Gastroesophageal sphincter (tissue), 4 donors: ENCODE measurements around the gene DMBT1. TPM values are rescaled to one million over a fixed set of nuclear protein-coding genes. Genes with fewer than 3 reads are reported as not detected.

Source experiments
- ATAC-seq: fragments of 150-250 bp; one replicate; pipeline ENCODE4 v1.9.1; 2016; ENCODE audit warnings: mild to moderate bottlenecking, moderate library complexity
- H3K27ac ChIP-seq, 4 donors: fragments of 200-600 bp; sonication (generic) in 3 of 4; 1 replicate in 3 of 4; 2 replicates in 1 of 4; pipeline ENCODE4 v1.5.1; 2016 to 2019
- H3K27me3 ChIP-seq: fragments of 200-600 bp; sonication (generic); one replicate; pipeline ENCODE4 v1.5.1; 2019
- H3K36me3 ChIP-seq, 2 donors: fragments of 200-600 bp; sonication (generic); one replicate each; pipeline ENCODE4 v1.5.1; 2019; ENCODE audit warnings: control low read depth in 1 of 2
- H3K4me1 ChIP-seq, 3 donors: fragments of 200-600 bp; sonication (generic); 1 replicate in 2 of 3; 2 replicates in 1 of 3; pipeline ENCODE4 v1.5.1; 2016 to 2019; ENCODE audit warnings: control low read depth in 2 of 3
- H3K4me3 ChIP-seq, 2 donors: fragments of 200-600 bp; sonication (generic); one replicate each; pipeline ENCODE4 v1.5.1; 2019; ENCODE audit warnings: mild to moderate bottlenecking in 1 of 2, moderate library complexity in 1 of 2
- H3K9me3 ChIP-seq, 3 donors: fragments of 200-600 bp; sonication (generic); one replicate each; pipeline ENCODE4 v1.5.1; 2017 to 2019; ENCODE audit warnings: control low read depth in 2 of 3
- CTCF ChIP-seq, 4 experiments: fragments of 200-600 bp in 2 of 4; fragments of 450-650 bp in 2 of 4; sonication (generic) in 1 of 4; IDR thresholded peaks; one replicate each; pipeline ENCODE4 v1.5.1; 2017 to 2019; ENCODE audit warnings: antibody characterized with exemption in 4 of 4, mild to moderate bottlenecking in 2 of 4, moderate library complexity in 2 of 4
- EP300 ChIP-seq: sonication (generic); formaldehyde crosslinking; IDR thresholded peaks from one replicate; pipeline ENCODE4 v1.6.1; 2017; ENCODE audit warnings: antibody characterized with exemption, mild to moderate bottlenecking
- POLR2A ChIP-seq, 2 donors: fragments of 450-650 bp; IDR thresholded peaks; one replicate each; pipeline ENCODE4 v1.6.1; 2017; ENCODE audit warnings: antibody characterized with exemption in 2 of 2, mild to moderate bottlenecking in 2 of 2, moderate library complexity in 1 of 2
- POLR2AphosphoS5 ChIP-seq: sonication (generic); formaldehyde crosslinking; IDR thresholded peaks from one replicate; pipeline ENCODE4 v1.6.1; 2017; ENCODE audit warnings: antibody characterized with exemption
- WGBS, 2 donors: methylation state at CpG; one replicate each; pipeline ENCODE4 v1.1.5; 2018; ENCODE audit warnings: low coverage in 1 of 2; 5-methylcytosine and 5-hydroxymethylcytosine counted together
- total RNA-seq, 4 donors: library from RNA; depleted of rRNA; stranded (reverse); fragments of >200 nt; gene quantifications; one replicate each; pipeline ENCODE4 v1.1.0, GENCODE V29; 2016

DMBT1 gene
- total RNA-seq, 4 donors from 2014 or later, result 0.08 to 2.8 TPM; not detected in 2

GRCh38 chr10:122637376-122637775, 76.8 kb downstream of the DMBT1 start:
- H3K27me3 ChIP-seq, result no peaks in the 10 kb centered on the region
- ATAC-seq, result no peak
- no peak overlapping the region for H3K27ac ChIP-seq
- H3K4me1 ChIP-seq, result no peaks in the 10 kb centered on the region
- H3K9me3 ChIP-seq, result no peaks in the 10 kb centered on the region
- 40 to 50% methylated on average over 1 to 2 of the region's 2 CpGs for WGBS, 2 donors
- TF ChIP-seq POLR2AphosphoS5 (no peak), EP300 (no peak), POLR2A (IDR thresholded peaks at IDR 0.05) (no peak), CTCF (IDR thresholded peaks at IDR 0.05) (no peak)
- no peak overlapping the region for H3K4me3 ChIP-seq
- no peaks in the 10 kb centered on the region for H3K36me3 ChIP-seq

- Histone ChIP-seq H3K36me3 (no peaks in the 10 kb centered on the region), H3K27me3 (no peaks in the 10 kb centered on the region), H3K27ac (no peak overlapping the region), H3K9me3 (no peaks in the 10 kb centered on the region), H3K4me3 (no peak overlapping the region), H3K4me1 (no peaks in the 10 kb centered on the region)
- TF ChIP-seq POLR2A (IDR thresholded peaks at IDR 0.05) (no peak), POLR2AphosphoS5 (no peak), EP300 (no peak), CTCF (IDR thresholded peaks at IDR 0.05) (no peak)
- no peak for ATAC-seq
- WGBS, 2 donors, result 96 to 100% methylated on average over 4 to 6 of the region's 6 CpGs
Observed at GRCh38 chr10:122638106-122638505, 77.6 kb downstream of the DMBT1 start.

GRCh38 chr10:122639801-122640200, 79.2 kb downstream of the DMBT1 start:
- Histone ChIP-seq H3K36me3 (no peaks in the 10 kb centered on the region), H3K4me1 (no peaks in the 10 kb centered on the region), H3K27me3 (no peaks in the 10 kb centered on the region), H3K9me3 (no peaks in the 10 kb centered on the region), H3K27ac (no peak overlapping the region), H3K4me3 (no peak overlapping the region)
- no peak for ATAC-seq
- TF ChIP-seq POLR2AphosphoS5 (no peak), POLR2A (IDR thresholded peaks at IDR 0.05) (no peak), CTCF (IDR thresholded peaks at IDR 0.05) (no peak)
- 56 to 72% methylated on average over 3 to 5 of the region's 7 CpGs for WGBS, 2 donors

- H3K4me1 ChIP-seq, result no peaks in the 10 kb centered on the region
- 48 to 54% methylated on average over 2 to 3 of the region's 3 CpGs for WGBS, 2 donors
- H3K27me3 ChIP-seq, result no peaks in the 10 kb centered on the region
- H3K4me3 ChIP-seq, result no peak overlapping the region
- H3K9me3 ChIP-seq, result no peaks in the 10 kb centered on the region
- no peak for ATAC-seq
- no peak for TF ChIP-seq EP300
- no peak for TF ChIP-seq CTCF (IDR thresholded peaks at IDR 0.05)
- TF ChIP-seq POLR2AphosphoS5, result no peak
- TF ChIP-seq POLR2A (IDR thresholded peaks at IDR 0.05), result no peak
- no peaks in the 10 kb centered on the region for H3K36me3 ChIP-seq
- H3K27ac ChIP-seq, result no peak overlapping the region
Observed at GRCh38 chr10:122640921-122641320, 80.4 kb downstream of the DMBT1 start.

- no peaks in the 10 kb centered on the region for H3K4me1 ChIP-seq
- H3K27ac ChIP-seq, result no peak overlapping the region
- no peaks in the 10 kb centered on the region for H3K27me3 ChIP-seq
- no peaks in the 10 kb centered on the region for H3K36me3 ChIP-seq
- 77 to 86% methylated on average over 3 to 5 of the region's 31 CpGs for WGBS, 2 donors
- no peak overlapping the region for H3K4me3 ChIP-seq
- ATAC-seq, result no peak
- TF ChIP-seq EP300, result no peak
- no peak for TF ChIP-seq POLR2A (IDR thresholded peaks at IDR 0.05)
- TF ChIP-seq POLR2AphosphoS5, result no peak
- no peaks in the 10 kb centered on the region for H3K9me3 ChIP-seq
Observed at GRCh38 chr10:122642726-122643605, 82.4 kb downstream of the DMBT1 start.
